Ishikawa (cell line): ENCODE results near the gene QDPR.

Experiments used
- CEBPB ChIP-seq: IDR thresholded peaks from 2 replicates; pipeline ENCODE4 v1.6.1; 2012
- EGR1 ChIP-seq: IDR thresholded peaks from 2 replicates; pipeline ENCODE4 v1.6.1; 2012
- EP300 ChIP-seq: IDR thresholded peaks from 2 replicates; pipeline ENCODE4 v1.6.1; 2012; ENCODE audit warnings: borderline replicate concordance
- NFIC ChIP-seq: IDR thresholded peaks from 2 replicates; pipeline ENCODE4 v1.6.1; 2012
- RAD21 ChIP-seq: IDR thresholded peaks from 2 replicates; pipeline ENCODE4 v1.6.1; 2012; ENCODE audit warnings: low read depth
- TAF1 ChIP-seq: IDR thresholded peaks from 2 replicates; pipeline ENCODE4 v1.6.1; 2012; ENCODE audit warnings: low read depth, mild to moderate bottlenecking
- TEAD4 ChIP-seq: IDR thresholded peaks from 2 replicates; pipeline ENCODE4 v1.6.1; 2012
- YY1 ChIP-seq: IDR thresholded peaks from 2 replicates; pipeline ENCODE4 v1.6.1; 2012; ENCODE audit warnings: low read depth
- ZBTB7A ChIP-seq: IDR thresholded peaks from 2 replicates; pipeline ENCODE4 v1.6.1; 2012; ENCODE audit warnings: low read depth
- TF ChIP-seq, protein P1 (sequence below): IDR thresholded peaks from 2 replicates; pipeline ENCODE4 v1.6.1; 2012
- TF ChIP-seq, protein P2 (sequence below): IDR thresholded peaks from 2 replicates; pipeline ENCODE4 v1.6.1; 2012
- TF ChIP-seq, protein P3 (sequence below): IDR thresholded peaks from 2 replicates; pipeline ENCODE4 v1.6.1; 2012; ENCODE audit warnings: low read depth, mild to moderate bottlenecking

DNA sequence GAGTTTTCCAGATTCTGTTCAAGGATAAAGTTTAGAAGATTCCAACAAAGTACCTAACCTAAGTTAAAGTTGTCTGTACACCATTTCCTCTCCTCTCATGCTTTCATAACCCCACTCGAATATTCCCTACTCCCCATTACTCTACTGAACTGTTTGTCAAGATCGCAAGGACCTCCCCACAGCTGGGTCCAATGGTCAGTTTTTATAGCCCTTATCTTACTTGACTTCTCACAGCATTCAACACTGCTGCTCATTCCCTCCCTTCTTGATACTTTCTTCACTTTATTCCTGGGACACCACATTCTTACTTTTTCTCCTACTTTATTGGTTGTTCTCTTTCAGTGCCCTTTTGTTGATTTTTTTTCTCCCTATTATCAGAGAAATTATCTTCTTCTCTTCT, 30.9 kb downstream of the QDPR start:
- TF ChIP-seq TEAD4: no peak
- no peak for TF ChIP-seq NFIC
- no peak for TF ChIP-seq EP300
- TF ChIP-seq, protein P1, sequence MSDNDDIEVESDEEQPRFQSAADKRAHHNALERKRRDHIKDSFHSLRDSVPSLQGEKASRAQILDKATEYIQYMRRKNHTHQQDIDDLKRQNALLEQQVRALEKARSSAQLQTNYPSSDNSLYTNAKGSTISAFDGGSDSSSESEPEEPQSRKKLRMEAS: no peak
- TF ChIP-seq CEBPB: no peak
- TF ChIP-seq YY1: no peak
- no peak for TF ChIP-seq TAF1
- no peak for TF ChIP-seq RAD21
- TF ChIP-seq, protein P2, sequence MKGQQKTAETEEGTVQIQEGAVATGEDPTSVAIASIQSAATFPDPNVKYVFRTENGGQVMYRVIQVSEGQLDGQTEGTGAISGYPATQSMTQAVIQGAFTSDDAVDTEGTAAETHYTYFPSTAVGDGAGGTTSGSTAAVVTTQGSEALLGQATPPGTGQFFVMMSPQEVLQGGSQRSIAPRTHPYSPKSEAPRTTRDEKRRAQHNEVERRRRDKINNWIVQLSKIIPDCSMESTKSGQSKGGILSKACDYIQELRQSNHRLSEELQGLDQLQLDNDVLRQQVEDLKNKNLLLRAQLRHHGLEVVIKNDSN: no peak
- no peak for TF ChIP-seq EGR1
- TF ChIP-seq, protein P3, sequence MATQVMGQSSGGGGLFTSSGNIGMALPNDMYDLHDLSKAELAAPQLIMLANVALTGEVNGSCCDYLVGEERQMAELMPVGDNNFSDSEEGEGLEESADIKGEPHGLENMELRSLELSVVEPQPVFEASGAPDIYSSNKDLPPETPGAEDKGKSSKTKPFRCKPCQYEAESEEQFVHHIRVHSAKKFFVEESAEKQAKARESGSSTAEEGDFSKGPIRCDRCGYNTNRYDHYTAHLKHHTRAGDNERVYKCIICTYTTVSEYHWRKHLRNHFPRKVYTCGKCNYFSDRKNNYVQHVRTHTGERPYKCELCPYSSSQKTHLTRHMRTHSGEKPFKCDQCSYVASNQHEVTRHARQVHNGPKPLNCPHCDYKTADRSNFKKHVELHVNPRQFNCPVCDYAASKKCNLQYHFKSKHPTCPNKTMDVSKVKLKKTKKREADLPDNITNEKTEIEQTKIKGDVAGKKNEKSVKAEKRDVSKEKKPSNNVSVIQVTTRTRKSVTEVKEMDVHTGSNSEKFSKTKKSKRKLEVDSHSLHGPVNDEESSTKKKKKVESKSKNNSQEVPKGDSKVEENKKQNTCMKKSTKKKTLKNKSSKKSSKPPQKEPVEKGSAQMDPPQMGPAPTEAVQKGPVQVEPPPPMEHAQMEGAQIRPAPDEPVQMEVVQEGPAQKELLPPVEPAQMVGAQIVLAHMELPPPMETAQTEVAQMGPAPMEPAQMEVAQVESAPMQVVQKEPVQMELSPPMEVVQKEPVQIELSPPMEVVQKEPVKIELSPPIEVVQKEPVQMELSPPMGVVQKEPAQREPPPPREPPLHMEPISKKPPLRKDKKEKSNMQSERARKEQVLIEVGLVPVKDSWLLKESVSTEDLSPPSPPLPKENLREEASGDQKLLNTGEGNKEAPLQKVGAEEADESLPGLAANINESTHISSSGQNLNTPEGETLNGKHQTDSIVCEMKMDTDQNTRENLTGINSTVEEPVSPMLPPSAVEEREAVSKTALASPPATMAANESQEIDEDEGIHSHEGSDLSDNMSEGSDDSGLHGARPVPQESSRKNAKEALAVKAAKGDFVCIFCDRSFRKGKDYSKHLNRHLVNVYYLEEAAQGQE: no peak
- no peak for TF ChIP-seq ZBTB7A
